T-helper 1 cell (primary cell): ENCODE results near the gene GPR55.

Source experiments
- DNase-seq, 5 donors: peaks; one replicate each; pipeline ENCODE4 v3.0.0-alpha.2; 2012 to 2020

GPR55 gene

GRCh38 chr2:230916218-230916617 lies 8.8 kb downstream of the GPR55 start:
- no peak for DNase-seq

GRCh38 chr2:230915319-230915718 lies 9.7 kb downstream of the GPR55 start:
- DNase-seq: no peak

- no peak for DNase-seq
Measured at GRCh38 chr2:230914886-230915285, 10.2 kb downstream of the GPR55 start.

DNA sequence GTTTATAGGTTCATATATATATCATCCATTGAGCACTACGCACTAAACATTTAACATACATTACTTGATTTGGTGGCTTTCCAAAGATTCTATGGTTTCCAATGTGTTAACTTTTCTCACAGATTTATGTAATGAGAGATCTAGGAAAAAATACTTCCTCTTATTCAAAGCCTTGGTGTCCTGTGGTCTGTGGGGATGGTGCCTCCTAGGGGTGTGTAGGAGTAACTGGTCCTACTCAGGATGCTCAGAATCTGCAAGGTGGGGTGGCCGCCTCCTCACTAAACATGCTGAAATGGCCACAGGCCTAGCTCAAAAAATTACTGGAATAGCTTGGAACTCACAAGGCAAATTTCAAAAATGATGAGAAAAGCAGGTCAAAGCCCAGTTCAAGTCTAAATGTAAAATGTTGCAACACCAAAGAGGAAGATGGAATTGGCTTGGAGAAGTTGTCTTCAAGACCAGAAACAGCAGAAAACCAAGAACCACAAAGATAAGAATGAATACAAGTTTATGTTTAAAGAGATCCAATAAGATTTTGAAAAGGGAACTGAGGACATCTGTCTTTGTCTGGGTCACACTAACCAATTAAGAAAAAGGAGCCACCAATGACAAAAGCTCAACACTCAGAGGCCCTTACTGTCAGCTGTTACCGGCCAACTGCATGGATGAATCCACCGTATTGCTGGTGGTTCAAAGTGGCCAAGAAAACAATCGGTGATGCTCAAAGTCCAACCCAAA lies 11.5 kb downstream of the GPR55 start:
- no peak for DNase-seq

- no peak for DNase-seq
Measured at GRCh38 chr2:230912724-230913123, 12.3 kb downstream of the GPR55 start.

DNA sequence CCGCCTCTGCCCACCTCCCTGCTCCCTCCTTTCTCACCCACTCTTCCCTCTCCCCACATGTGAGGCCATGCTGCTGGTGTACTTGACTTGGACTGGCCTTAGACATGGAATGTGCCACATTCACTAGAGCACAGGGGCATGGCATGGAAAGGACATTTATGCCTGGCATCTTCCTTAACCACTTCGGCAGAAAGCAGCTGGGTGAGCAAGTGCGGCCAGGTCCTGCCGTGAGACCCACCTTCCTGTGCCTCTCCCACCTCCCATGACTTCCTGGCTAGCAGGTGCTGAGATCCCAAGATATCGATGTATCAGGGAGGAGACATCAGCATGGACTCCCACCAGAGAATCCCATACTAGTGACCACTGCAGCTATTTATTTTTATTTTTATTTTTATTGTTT lies 13.0 kb downstream of the GPR55 start:
- no peak for DNase-seq

DNA sequence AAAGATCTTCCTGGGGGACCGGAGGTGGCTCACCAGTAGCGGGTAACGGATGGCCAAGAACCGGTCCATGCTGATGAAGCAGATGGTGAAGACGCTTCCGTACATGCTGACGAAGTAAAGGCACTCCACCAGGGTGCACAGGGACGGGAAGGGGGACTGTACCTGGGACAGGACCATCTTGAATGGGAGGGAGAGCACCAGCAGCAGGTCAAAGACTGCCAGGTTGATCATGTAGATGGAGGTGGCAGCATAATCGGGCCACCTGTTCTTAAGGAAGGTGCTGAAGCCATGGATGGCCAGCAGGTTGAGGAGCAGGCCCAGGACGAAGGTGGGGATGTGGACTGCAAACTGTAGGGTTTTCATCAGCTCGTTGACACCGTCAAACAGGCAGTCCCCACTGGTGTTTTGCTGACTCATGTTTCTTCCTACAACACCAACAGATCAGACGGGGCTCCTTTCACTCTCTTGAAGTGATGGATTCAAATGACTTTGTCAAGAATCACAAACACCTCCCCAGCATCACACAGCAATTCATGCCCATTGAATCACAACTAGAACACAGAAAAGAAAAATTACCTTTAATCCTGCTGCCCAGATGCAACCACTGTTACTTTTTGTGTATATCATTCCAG lies 14.4 kb downstream of the GPR55 start:
- DNase-seq: peak in 1 of 5 donors; percentile 49

DNA sequence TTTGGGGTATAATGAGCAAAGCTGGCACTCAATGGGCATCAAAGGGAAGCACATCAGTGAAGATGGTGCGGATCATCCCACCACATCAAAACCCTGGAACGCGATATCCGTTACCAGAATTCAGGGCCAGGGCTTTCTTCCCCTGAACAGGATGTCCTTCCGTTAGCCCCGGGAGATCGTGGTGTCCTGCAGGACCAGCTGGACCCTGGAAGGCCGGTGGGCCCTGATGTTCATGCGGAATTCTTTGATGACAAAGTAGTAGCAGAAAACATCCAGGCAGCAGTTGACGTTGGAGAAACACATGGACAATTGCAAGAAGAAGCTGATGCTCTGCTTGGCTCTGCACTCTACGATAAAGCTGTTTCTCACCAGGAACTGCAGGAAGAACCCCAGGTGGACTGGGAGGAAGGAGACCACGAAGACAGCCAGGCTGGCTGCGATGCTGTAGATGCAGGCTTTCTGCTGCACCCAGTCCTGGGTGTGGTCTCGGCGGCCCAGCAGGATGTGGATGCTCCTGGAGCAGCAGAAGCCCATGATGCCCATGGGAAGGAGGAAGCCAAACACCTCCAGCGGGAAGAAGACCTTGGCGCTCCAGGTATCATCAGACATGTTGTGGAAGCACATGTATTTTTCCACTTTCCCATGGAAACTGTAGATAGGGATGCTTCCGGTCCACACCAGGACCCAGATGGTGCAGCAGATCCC lies 15.0 kb downstream of the GPR55 start:
- no peak for DNase-seq

GRCh38 chr2:230908595-230909191 lies 16.3 kb downstream of the GPR55 start:
- DNase-seq: peak in 1 of 5 donors; percentile 80

DNA sequence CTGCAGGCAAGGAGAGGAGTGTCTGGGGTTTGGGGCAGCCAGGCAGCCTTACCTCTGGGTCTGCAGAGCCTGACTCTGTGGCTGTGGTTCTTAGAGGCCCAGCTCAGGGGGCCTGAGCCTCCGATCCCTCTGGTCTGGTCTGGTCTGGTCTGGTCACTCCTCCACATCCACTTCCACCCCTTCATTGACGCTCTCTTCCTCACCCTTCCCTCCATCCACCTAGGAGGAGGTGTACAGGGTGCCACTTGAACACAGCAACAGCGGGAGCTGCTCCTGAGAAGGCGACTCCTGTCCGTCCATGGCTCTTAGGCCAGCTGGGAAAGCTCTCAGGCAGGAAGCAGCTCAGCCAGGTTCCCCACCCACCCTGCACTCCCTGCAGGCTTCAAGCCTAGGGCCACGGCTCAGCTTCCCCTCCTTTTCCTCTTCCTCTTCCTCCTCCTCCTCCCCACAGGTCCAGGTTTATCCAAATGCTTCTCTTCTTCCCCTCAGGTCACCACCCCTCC lies 16.9 kb downstream of the GPR55 start:
- no peak for DNase-seq

GRCh38 chr2:230907361-230908091 lies 17.5 kb downstream of the GPR55 start:
- no peak for DNase-seq

GRCh38 chr2:230906471-230907230 lies 18.4 kb downstream of the GPR55 start:
- no peak for DNase-seq

- peak; percentile 24 to 91 (median 40) for DNase-seq
Measured at GRCh38 chr2:230905448-230906421, 19.3 kb downstream of the GPR55 start.

DNA sequence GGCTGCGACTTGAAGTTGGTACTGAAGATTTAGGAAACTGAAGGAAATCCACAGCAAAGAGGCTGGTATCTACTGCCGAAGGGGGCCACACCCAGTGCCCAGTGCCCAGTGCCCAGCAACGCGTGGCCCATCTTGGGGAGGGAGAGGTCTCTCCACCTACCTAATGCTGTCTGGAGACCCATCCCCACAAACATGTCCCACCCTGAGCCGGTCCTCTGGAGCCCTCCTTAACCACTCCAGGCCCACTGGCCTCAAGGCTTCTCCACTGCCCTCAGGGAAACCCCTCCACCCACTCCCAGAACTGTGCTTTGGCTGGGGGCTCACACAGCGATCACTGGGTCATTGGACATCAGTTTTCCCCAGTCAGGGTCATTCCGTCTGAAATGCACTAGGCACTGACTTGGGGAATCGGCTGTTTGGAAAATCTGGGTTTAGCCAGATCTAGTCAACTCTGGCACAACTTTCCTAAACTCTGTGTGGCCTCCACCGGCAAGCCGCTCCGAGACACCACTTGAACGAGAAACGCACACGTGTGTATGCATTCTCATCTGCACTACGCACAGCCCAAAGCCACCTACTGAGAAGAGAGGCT lies 20.1 kb downstream of the GPR55 start:
- DNase-seq: no peak

DNA sequence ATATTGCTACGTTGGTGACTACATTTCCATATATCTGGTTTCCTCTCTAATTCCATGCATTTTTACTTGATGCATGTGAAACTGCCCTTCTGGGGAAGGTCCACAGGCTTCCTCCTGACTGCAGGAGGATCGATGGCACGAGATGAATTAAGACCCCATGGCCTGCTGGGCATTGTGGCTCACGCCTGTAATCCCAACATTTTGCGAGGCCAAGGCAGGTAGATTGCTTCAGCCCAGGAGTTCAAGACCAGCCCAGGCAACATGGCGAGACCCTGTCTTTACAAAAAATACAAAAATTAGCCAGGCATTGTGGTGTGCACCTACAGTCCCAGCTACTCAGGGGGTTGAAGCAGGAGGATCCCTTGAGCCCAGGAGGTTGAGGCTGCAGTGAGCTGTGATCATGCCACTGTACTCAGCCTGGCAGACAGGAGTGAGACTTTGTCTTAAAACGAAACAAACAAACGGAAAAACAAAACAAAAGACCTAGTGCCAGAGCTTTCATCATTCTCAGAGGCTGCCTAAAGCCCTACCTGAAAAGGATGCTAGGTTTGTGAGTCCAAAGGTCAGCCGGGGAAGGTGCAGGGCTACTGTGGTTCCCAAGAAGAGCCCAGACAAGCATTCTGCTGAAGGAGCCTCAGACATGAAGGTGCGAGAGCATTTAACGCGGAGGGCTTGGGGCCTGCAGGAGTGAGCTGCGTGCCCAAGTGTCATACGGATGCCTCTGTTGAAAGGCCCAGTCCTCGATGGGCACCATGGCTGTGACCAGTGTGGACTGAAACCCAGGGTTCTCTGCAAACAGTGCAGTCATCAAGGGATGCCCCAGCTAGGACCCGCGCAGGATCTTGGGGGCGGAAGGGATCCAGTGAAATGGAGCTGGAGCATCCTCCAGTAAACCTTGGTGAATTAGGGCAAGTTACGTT lies 21.6 kb downstream of the GPR55 start:
- no peak for DNase-seq

DNA sequence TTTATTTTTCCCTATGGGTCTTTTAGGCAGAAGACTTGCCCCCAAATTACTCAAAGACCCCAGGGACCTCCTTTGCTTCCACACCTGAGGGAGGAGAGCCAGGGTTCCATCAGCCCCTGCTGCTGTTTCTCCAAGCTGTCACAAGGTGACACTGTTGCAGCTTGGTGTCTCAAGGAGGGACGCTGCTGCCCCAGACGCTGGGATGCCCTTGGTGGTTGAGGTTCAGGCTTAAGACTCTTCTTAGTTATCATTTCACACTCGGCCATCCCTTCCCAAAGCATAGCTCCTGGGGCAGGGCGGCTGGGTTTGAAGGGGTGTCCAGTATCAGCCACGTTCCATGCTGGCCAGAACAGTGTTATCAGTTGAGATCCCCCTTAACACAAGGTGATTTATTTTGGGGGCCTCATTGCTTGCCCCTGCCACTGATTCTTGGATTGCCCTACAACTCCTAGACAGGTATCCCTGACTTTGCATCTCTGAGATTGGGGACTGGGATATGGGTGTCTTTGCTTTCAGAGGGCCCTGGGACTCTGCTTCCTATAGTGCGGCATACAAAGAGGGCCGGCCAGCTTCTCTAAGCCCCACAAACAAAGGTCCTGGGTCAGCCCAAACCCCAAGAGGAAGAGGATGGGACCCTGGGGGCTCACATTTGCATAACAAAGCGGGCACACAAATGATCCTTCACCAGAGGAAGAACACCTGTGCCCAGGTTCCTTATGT lies 22.7 kb downstream of the GPR55 start:
- peak in 2 of 5 donors; percentile 22 to 75 for DNase-seq

DNA sequence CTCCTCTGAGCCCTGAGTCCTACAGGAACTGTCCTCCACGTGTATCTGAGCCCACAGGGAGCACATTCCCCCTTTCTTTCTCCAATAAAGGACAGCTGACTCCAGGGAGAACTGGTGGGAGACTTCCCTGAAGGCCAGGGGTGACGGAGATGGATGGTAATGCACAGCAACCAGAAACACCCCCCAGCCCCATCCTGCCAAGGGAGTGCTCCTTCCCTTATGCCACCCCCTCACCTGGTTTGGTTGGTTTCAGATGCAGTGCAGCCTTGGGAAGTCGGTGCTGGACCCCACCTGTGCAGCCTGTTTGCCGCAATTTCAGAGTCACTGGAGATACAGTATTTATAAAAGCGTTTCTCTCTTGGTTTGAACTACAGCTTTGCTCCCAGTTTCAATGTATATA lies 24.0 kb downstream of the GPR55 start:
- no peak for DNase-seq

- no peak for DNase-seq
Measured at GRCh38 chr2:230900336-230900995, 24.6 kb downstream of the GPR55 start.
